Right lobe of liver (tissue), 4 donors: ENCODE data around the gene SUPT5H.

Source experiments
- CTCF ChIP-seq, 4 donors: fragments of 200-600 bp in 3 of 4; fragments of 450-650 bp in 1 of 4; IDR thresholded peaks; one replicate each; pipeline versions ENCODE4 v1.5.1 to v1.8.0; 2016 to 2022; ENCODE audit warnings: antibody characterized with exemption in 4 of 4, mild to moderate bottlenecking in 2 of 4
- POLR2A ChIP-seq: fragments of 450-650 bp; IDR thresholded peaks from one replicate; pipeline ENCODE4 v1.6.1; 2017; ENCODE audit warnings: antibody characterized with exemption, mild to moderate bottlenecking
- donor health status: DM: no; HTN: no; CAD: no.
- donor health status: DM: no; HTN: no; CAD: no.
- donor health status: DM: no; HTN: yes; CAD: no.

DNA sequence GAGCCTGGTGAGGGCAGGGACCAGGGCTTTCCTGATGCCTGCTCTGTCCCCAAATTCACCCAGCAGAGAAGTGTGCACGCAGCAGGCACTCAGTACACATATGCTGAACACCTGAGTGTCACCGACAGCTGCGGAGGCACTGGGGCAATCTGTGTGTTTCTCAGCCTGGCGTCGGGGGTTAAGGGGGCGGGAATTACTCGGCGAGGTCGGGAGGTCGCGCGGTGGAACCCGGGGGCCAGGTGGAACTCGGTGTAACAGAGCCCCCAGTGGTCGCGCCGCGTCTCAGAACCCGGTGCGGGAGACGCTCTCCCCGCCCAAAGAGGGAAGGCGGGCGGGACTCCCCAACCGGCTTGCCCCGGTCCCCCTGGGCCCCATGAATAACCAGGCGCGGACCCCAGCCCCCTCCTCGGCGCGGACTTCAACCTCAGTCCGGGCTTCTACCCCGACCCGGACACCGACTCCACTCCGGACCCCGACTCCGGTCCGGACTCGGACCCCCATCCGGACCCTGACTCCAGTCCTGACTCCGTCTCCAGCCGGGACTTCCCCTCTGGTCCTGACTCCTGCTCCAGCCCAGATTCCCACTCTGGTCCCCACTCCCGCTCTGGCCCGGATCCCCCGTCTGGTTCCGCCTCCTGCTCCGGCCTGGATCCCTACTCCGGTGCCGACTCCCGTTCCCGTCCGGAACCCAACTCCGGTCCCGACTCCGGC lies 69.6 kb downstream of the SUPT5H start, which contains the start of gene SELENOV:
- TF ChIP-seq CTCF (IDR thresholded peaks at IDR 0.05) = no peak
- TF ChIP-seq POLR2A = no peak
